GM20431 (cell line): ENCODE results near the gene ASCC1.

Experiments
- in situ Hi-C: fragments of 300-500 bp; cut with MseI, MboI; formaldehyde crosslinking; loops from one replicate; pipeline ENCODE4 v1.15.0; 2020; ENCODE audit warnings: low sequenced_read_pairs; ENCODE audit not compliant: unreplicated experiment

The ASCC1 gene

DNA sequence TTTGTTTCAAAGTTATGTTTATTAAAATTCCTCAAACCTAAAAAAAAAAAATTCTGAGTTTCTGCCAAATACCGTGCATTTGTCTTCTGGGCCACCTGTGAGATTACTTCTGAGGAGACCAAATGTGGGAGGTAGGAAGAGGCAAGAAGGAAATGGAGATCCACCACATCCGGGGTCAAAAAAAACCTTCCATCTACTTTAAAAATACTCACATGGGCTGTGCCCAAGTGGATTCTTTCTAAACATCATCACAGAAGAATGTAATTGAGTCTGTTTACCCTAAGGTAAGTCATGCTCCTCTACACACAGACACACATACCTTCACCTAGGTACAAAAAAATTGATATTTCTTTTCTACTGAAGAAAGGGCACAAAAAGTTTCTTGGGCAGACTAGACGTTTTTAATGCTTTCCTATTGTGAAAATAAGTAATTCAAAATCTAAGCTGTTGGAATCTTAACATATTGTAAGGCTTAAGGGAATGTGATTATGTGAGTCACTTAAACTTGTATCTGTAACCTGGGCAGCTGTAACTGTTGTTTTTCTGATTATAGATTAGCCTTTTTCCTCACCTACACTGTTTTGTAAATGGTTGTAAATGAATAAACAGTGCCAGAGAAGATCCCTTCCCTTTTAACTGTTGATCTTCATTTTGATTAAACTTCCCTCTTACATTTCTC is 108.6 kb downstream of the ASCC1 start:
- in situ Hi-C loops = no loop called here

DNA sequence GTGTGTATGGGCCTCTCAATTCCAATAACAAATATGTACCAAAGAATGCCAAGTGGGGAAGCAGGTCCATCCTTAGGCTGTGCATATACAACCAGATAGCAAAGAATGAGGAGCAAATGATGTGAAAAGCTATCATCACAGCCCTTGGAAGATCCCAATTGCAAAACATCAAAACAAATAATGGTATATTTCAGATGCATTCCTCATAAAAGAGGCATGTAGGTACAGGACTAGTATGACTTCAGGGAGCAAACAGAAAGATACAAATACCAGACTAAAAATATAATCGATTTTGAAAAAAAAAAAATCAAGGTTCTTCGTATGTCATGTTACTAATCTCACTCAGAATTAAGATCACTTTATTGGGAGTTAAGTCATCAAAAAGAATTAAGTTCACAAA is 109.2 kb downstream of the ASCC1 start:
- in situ Hi-C loops = no loop called here

DNA sequence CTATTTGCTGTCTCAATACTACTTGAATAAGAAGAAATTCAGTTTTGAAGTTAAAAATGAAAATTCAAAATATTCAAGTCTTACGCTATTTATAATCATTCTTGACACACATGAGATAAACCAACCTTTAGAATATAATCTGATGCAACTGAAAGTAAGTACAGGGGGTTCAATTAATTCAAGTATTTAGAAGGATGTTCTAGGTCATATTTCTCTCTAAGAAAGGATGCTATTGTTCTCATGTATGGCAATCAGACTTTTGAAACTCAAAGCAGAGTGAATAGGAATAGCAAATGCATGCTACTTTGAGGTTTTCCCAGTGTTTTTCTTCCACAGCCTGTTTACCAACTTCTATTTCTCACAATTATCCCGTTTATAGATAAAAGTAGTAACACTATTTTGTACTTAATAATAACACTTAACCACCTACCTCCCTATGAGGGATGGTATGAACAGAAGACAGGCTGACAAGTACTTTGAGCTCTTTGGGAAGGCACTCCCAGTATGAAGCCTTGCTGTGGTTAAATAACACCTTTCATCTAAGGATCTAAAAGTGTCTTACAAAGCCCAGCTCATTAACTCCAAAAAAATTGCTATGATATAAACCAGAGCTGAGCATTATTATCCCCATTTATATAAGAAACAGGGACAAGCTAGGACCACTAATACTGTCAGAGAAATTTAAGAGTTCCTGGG is 109.8 kb downstream of the ASCC1 start:
- in situ Hi-C loops = no loop called here

DNA sequence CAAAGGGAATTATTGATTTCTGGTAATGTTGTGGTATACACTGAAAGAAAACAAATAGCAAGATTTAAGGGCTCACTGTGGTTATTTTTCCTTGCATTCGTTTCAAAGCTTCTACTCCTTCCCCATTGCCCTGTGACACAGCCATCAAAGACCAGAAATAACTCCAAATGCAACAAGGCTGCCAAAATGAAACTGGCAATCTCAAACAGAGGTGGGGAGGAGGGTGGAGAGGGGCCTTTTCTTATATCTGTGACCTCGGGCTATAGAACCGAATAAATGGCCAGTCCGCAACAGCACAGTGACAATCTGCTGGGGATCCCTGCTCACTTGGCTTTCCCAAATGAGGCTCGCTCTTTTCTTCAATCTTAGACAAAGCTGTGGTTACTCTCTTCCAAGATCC is 110.4 kb downstream of the ASCC1 start:
- in situ Hi-C loops = no loop called here

DNA sequence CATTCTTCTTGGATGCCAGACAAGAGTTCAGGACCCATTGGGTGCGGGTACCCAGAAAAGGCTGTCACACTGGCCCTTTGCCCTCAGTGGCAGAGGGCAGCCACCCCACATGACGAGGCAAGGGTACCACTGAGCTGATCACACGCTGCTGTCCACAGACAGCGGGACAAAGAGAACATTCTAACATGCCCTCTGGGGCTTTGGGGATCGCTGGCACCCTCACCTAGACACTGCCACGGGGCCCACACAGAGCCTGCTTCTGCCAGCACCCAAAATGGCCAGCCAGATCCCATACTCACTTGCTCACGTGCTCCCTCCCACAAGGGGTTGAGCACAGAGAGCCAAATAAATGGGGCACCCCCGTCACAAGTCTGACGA is 111.0 kb downstream of the ASCC1 start:
- in situ Hi-C loops = no loop called here

DNA sequence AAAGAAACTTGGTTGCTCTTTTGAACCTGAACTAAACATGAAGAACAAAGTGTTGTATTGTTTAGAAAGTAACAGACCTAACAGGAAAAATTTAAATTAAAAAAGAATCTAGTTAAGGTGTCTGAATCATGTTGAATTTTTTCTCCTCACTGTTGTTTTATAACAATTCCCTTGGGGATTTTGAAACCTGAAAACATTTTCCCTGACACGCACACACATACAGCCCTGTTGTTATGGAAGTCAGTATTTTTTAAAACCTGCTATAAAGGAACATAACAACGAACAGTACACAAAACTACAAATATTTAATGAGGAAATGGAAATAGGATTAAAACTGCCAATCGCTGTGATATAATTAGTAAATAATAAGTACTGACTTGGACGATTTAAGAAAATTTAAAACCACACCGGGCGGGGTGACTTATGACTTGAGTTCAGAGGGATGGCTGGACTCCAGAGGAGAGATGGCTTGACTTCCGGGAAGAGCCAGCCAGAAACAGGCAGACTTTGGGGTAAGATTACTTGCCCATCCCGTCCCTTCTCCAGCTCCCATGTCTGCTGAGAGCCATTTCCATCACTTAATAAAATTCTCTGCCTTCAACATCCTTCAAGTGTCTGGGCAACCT is 111.5 kb downstream of the ASCC1 start:
- in situ Hi-C loops = no loop called here

DNA sequence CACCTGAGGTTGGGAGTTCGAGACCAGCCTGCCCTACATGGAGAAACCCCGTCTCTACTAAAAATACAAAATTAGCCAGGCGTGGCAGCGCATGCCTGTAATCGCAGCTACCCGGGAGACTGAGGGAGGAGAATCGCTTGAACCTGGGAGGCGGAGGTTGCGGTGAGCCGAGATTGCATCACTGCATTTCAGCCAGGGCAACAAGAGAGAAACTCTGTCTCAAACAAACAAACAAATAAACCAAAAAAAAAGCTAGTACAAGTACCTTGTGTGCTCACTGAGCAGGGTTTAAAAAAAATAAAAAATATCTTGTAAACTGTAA is 116.5 kb downstream of the ASCC1 start:
- in situ Hi-C loops = no loop called here

DNA sequence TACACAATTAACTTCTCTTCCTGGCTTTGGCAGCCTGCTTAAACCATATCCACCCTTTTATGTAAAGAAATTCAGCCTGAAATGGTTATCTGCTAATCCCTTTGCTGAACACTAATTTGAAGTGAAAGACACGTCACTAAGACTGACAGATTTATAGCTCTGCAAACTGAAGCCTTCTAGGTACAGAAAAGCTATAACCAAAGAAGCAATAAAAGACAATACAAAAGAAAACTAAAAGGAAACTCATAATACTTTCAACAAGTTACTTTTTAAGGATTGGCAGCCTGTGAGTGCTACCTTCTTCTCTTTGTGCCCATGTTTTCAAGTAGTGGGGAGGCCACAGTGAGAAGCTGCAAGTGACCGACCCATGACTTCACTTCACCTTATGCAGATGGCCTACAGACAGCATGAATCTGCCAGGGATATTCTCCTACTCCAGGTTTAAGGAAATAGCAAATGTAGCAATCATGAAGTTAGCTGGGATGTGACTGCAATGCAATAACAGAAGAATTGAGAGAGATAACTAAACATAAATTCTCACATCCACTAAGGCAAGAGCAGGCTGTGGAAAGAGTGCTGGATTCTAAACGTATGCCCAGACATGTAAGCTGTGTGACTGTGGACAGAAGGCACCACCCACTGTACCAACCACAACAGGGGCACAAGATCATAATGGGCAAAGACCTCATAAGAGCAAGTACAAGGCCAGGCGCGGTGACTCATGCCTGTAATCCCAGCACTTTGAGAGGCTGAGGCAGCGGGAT is 117.1 kb downstream of the ASCC1 start:
- in situ Hi-C loops = no loop called here

DNA sequence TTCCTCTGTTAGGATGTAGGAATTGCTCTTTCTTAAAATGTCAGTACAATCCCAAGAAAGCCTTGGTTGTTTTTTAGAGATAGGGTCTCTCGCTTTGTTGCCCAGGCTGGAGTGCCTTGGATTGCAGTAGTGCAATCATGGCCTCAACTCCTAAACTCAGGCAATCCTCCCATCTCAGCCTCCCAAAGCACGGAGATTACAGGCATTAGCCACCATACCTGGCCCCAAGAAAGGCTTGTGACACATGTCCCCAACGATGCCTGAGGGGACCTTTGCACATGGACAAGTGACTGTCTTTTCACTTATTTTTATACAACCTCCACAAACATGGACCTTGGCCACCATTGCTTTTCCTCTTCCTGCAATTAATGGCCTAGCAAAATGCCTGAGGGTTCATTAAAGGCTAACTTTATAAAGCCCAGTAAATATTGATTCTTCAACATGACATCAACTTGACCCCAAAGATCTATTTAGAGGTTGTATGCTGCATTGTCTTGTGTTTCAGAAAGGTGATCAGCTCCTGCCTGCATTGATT is 117.7 kb downstream of the ASCC1 start:
- in situ Hi-C loops = no loop called here

DNA sequence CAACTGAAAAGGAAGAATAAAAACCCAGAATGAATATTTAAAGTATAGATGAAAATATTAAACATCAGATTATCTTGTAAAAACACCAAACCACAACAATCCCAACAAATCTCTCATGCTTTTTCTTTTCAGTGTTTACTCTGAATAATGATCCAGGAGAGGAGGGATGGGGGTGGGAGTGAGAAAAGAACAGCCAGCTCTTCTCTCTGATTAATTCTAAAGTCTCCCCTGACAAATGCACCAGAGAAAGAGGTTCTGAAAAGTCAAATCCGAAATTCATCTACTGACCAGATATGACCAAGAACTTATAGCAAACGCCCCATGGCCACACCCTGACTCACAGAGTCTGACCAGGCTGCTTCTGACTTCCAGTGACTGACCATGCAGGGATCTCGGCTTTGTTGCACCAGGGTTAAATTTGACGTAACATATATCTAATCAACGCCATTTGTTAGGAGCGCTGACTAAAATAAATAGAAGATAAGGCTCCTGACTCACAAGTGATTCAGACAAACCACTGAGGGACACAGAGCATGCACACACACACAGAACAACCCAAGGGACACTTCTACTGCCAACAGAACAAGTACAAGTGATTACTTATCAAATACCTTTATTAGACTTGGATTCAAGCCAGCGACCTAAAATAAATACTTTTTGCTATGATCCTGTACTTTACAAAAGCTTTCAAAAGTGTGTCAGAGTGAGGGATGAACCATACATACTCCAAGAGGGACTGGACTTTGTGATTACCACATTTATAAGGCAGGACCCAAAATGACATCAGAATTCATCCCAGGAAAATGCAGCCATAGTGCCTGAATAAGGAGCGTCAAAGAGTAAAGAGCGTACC is 118.4 kb downstream of the ASCC1 start:
- in situ Hi-C loops = no loop called here

DNA sequence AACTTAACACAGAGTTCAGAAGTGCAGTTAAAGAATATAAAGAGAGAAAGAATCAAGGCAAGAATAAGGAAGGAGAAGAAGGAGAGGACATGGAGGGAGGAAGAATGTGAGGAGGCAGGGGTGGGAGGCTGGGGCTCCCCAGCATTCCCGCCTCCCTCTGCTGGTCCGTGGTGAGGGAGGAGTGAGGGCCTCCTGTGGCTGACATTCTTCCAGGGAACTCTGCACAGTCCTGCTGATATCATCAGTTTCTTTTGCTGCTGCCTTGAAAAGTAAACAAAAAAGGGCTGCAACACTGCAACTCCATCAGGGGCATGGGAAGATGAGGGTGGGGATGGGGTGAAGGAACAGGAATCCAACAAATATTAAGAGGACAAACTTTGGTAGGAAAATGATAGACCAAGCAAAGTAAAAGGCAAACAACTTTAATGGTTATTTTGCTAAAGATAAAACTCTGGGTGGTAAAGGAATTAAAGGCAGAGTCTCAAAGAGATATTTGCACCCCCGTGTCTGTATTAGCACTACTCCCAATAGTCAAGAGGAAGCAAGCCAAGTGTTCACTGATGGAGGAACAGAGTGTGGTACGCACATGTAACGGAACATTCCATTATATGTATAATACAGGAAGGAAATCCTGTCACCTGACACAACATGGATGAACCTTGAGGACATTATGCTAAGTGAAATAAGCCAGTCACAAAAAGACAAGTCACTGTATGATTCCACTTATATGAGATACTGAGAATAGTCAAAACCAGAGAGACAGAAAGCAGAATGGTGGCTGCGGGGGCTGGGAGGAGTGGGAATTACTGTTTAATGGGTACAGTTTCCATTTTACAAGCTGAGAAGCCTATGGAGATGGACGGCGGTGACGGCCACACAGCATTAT is 119.7 kb downstream of the ASCC1 start:
- in situ Hi-C loops = no loop called here

DNA sequence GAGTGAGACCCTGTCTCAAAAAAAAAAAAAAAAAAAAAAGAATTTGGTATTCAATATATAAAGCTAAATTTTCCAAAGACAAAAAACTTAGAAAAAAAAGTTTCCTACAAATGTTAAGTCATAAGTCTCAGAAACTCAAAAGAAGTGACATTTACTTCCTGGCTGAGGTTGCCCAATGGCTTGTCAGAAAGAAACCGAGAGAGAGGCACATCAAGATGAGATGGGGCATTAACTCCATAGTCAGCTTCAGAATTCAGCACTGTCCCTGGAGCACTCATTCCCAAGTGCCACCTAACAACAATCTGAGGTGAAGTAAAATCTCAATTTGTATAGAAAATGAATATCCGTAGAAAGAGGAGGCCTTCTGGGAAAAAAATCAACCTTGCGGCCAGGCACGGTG is 120.9 kb downstream of the ASCC1 start:
- in situ Hi-C loops = no loop called here

DNA sequence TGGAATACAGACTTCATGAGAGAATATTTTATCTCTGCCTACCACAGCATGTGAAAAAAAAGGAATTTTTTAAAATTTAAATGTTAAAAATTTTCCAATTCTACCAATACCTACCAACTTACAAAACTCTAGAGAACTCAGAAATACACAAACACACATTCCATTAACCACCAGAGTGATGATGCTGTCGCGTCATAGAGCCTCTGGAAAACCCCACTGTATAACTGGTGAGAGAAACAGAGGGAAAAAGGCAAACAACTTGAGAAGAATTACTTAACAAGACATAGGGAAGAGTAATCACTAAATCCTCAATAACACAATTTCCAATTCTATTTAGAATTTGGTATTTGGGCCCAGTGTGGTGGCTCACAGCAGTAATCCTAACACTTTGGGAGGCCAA is 121.5 kb downstream of the ASCC1 start:
- in situ Hi-C loops = no loop called here

DNA sequence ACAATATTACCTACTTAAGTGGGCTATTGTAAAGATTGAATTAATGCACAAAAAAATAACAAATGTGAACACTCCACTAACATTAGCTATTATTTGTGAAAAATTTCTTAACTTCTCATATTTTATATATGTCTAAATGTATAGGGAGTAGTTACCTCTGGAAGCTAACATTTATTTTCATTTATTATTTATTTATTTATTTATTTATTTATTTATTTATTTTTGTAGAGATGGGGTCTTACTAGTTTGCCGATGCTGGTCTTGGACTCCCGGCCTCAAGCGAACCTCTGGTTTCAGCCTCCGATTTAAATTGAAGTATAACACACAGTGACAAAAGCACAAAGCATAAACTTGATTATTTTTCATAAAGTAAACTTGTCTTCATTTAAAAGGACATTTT is 122.6 kb downstream of the ASCC1 start:
- in situ Hi-C loops = no loop called here

DNA sequence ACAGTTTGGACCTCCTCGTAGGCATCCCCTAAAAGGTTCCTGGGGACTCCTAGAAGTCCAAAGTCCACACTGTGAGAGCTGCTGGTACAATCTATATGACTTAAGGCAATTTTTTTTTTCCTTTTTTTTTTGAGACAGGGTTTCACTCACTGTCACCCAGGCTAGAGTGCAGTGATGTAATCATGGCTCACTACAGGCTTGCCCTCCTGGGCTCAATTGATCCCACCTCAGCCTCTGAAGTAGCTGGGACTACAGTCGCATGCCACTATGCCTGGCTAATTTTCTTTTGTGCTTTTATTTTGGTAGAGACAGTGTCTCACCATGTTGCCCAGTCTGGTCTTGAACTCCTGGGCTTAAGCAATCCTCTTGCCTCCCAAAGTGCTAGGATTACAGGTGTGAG is 123.1 kb downstream of the ASCC1 start:
- in situ Hi-C loops = no loop called here

DNA sequence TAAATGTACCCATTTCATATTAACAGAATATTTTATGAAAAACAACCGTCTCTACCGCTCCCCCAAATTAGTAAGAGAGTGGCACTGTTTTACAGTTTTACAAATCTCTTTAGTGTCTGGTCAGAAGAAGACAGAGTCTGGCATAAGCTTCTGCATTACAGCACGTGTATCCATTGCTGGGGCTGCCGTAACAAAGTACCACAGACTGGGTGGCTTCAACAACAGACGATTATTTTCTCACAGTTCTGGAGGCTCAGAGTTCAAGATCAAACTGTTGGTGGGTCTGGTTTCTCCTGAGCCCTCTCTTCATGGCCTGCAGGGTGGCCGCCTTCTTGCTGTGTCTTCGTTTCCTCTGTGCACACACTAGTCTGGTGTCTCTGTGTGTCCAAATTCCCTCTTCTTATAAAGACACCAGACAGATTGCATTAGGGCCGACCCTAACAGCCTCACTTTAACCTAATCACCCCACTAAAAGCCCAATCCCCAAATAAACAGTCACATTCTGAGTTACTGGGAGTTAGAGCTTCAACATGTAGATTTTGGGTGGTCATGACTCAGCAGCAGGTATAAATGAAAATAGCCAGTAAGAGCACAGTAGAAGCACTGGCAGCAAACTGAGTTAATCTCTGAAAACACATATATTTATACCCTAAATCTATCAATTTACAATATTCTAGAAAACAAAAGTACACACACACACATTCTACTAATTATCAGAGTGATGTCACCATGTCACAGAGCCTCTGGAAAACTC is 123.7 kb downstream of the ASCC1 start:
- in situ Hi-C loops = no loop called here

DNA sequence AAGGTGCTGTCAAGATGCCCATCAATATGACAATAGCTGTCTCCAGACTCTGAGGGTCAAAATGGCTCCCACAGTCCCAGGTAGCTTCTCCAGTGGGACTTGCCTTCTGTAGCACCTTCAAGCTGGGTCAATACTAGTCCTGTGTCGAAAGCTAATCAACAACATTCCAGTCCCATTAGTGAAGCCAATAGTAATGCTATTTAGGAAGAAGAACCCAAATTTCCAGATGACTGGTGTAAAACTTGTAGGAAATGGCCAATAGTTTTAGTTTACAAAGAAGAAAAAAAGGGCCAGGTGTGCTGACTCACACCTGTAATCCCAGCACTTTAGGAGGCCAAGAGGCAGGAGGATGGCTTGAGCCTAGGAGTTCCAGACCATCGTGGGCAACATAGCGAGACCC is 125.8 kb downstream of the ASCC1 start:
- in situ Hi-C loops = no loop called here

DNA sequence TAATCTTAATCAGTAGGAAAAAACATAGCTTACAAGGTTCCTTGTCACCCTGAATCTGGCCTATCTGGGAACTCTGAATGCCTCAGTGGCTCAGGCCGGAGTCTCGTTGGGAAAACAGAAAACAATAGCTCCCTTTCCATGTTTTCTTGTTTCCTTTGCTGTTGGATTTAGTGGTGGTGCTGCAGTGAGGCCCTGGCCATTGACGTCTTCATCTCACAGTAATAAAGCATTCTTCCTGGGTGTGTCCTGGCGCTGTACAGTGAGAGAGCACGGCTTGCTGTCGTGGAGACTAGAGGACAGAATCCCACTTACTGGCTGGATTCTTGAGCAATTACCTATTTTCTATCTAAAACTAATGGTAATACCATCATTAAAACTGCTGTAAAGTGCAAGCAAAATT is 126.5 kb downstream of the ASCC1 start:
- in situ Hi-C loops = no loop called here
